NCI-H510A treated with DMSO at 0.1 percent for 48 hours (cell line): ENCODE measurements around the gene CYP2B6.
"Not testable (repeated sequence)": the region's sequence is repeated elsewhere in the genome, so short reads cannot be mapped to it uniquely, and the experiment has no call there.

Experiments used
- DNase-seq: peaks from one replicate; lab custom pipeline; 2025; lab: John Stamatoyannopoulos, UW

The CYP2B6 gene

GRCh38 chr19:40990972-40991381, at the start of gene CYP2B6:
Gene CYP2B6, plus strand, starts transcription at chr19:40991282. Its CDS starts 24 bp downstream, at chr19:40991306.
- no peak for DNase-seq

GRCh38 chr19:40941481-40942219, 49.4 kb upstream of the CYP2B6 start:
- DNase-seq: no peak

GRCh38 chr19:40945645-40946044, 45.4 kb upstream of the CYP2B6 start:
- DNase-seq: no peak

- no peak for DNase-seq
These were observed 44.0 kb upstream of the CYP2B6 start for GRCh38 chr19:40947114-40947513.

- no peak for DNase-seq
These were observed 43.5 kb upstream of the CYP2B6 start for GRCh38 chr19:40947573-40947972.

GRCh38 chr19:40948580-40949299, 42.3 kb upstream of the CYP2B6 start:
- no peak for DNase-seq

GRCh38 chr19:40954573-40954972, 36.5 kb upstream of the CYP2B6 start:
- DNase-seq: no peak

GRCh38 chr19:40959338-40959737, 31.7 kb upstream of the CYP2B6 start:
- no peak for DNase-seq

- no peak for DNase-seq
These were observed 30.9 kb upstream of the CYP2B6 start for GRCh38 chr19:40960062-40960685.

GRCh38 chr19:40960780-40961179, 30.3 kb upstream of the CYP2B6 start:
- DNase-seq: no peak

GRCh38 chr19:40962460-40962961, 28.6 kb upstream of the CYP2B6 start:
- DNase-seq: no peak

GRCh38 chr19:40964361-40964760, 26.7 kb upstream of the CYP2B6 start:
- not testable (repeated sequence) for DNase-seq

GRCh38 chr19:40965351-40965750, 25.7 kb upstream of the CYP2B6 start:
- not testable (repeated sequence) for DNase-seq

GRCh38 chr19:40966591-40966990, 24.5 kb upstream of the CYP2B6 start:
- not testable (repeated sequence) for DNase-seq

- not testable (repeated sequence) for DNase-seq
These were observed 23.0 kb upstream of the CYP2B6 start for GRCh38 chr19:40968065-40968464.

GRCh38 chr19:40969721-40970120, 21.4 kb upstream of the CYP2B6 start:
- not testable (repeated sequence) for DNase-seq

- not testable (repeated sequence) for DNase-seq
These were observed 20.4 kb upstream of the CYP2B6 start for GRCh38 chr19:40970396-40971345.

GRCh38 chr19:40974633-40975037, 16.4 kb upstream of the CYP2B6 start:
- peak; percentile 4 for DNase-seq

- DNase-seq: no peak
These were observed 14.9 kb upstream of the CYP2B6 start for GRCh38 chr19:40976134-40976533.

GRCh38 chr19:40976724-40977123, 14.4 kb upstream of the CYP2B6 start:
- DNase-seq: no peak

- not testable (repeated sequence) for DNase-seq
These were observed 11.3 kb upstream of the CYP2B6 start for GRCh38 chr19:40979759-40980158.
